Esophagus squamous epithelium (tissue), 4 donors: ENCODE results near the gene NGFR.

ENCODE experiments used
- POLR2A ChIP-seq, 4 donors: fragments of 450-650 bp; IDR thresholded peaks; one replicate each; pipeline ENCODE4 v1.6.1; 2017; ENCODE audit warnings: antibody characterized with exemption in 4 of 4, mild to moderate bottlenecking in 4 of 4, moderate library complexity in 3 of 4
- TF ChIP-seq, protein P1 (sequence below), 6 experiments: fragments of 450-650 bp in 4 of 6; fragments of 200-600 bp in 2 of 6; sonication (generic) in 2 of 6; IDR thresholded peaks; one replicate each; pipeline ENCODE4 v1.5.1; 2016 to 2019; ENCODE audit warnings: antibody characterized with exemption in 6 of 6, mild to moderate bottlenecking in 4 of 6, moderate library complexity in 4 of 6

DNA sequence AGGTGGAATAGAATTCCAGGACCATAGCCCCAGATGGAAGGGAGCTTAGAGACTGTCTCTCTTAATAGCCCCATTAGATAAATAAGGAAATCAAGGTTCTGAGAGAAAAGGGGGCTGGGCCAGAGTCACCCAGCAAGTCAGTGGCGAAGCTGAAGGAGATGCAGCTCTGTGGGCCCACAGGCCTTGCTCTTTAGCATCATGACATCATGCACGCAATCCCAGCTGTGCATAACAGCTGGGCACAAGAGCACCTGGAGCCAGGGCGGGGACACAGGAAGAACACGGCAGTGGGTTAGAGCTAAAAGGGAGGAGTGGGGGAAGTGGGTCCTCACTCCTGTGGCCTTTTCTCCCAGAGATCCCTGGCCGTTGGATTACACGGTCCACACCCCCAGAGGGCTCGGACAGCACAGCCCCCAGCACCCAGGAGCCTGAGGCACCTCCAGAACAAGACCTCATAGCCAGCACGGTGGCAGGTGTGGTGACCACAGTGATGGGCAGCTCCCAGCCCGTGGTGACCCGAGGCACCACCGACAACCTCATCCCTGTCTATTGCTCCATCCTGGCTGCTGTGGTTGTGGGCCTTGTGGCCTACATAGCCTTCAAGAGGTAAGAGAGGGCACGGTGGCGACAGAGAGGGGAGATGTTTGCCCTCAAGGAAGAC lies 15.1 kb downstream of the NGFR start:
- no peak for TF ChIP-seq POLR2A (IDR thresholded peaks at IDR 0.05)
- TF ChIP-seq, protein P1, sequence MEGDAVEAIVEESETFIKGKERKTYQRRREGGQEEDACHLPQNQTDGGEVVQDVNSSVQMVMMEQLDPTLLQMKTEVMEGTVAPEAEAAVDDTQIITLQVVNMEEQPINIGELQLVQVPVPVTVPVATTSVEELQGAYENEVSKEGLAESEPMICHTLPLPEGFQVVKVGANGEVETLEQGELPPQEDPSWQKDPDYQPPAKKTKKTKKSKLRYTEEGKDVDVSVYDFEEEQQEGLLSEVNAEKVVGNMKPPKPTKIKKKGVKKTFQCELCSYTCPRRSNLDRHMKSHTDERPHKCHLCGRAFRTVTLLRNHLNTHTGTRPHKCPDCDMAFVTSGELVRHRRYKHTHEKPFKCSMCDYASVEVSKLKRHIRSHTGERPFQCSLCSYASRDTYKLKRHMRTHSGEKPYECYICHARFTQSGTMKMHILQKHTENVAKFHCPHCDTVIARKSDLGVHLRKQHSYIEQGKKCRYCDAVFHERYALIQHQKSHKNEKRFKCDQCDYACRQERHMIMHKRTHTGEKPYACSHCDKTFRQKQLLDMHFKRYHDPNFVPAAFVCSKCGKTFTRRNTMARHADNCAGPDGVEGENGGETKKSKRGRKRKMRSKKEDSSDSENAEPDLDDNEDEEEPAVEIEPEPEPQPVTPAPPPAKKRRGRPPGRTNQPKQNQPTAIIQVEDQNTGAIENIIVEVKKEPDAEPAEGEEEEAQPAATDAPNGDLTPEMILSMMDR (IDR thresholded peaks at IDR 0.05): no peak
